ENCODE results near the gene RCOR3. TPM values are rescaled to one million over a fixed set of nuclear protein-coding genes. Genes with fewer than 3 reads are reported as not detected.
"Not testable (repeated sequence)": the region's sequence is repeated elsewhere in the genome, so short reads cannot be mapped to it uniquely, and the experiment has no call there.

Gene RCOR3
- total RNA-seq, 4 donors from 2014 or later, result 78.1 to 110 (median 102) TPM

- TF ChIP-seq, protein P1, sequence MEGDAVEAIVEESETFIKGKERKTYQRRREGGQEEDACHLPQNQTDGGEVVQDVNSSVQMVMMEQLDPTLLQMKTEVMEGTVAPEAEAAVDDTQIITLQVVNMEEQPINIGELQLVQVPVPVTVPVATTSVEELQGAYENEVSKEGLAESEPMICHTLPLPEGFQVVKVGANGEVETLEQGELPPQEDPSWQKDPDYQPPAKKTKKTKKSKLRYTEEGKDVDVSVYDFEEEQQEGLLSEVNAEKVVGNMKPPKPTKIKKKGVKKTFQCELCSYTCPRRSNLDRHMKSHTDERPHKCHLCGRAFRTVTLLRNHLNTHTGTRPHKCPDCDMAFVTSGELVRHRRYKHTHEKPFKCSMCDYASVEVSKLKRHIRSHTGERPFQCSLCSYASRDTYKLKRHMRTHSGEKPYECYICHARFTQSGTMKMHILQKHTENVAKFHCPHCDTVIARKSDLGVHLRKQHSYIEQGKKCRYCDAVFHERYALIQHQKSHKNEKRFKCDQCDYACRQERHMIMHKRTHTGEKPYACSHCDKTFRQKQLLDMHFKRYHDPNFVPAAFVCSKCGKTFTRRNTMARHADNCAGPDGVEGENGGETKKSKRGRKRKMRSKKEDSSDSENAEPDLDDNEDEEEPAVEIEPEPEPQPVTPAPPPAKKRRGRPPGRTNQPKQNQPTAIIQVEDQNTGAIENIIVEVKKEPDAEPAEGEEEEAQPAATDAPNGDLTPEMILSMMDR (IDR thresholded peaks at IDR 0.05), result peak in 1 of 6 experiments; percentile 22
- TF ChIP-seq POLR2A (IDR thresholded peaks at IDR 0.05), result peak in 1 of 2 donors; percentile 75
- no peaks in the 10 kb centered on the region for H3K36me3 ChIP-seq
- H3K27me3 ChIP-seq, result no peaks in the 10 kb centered on the region
- H3K4me1 ChIP-seq, result peaks cover 16 to 19% of the 10 kb centered on the region in 2 donors
- H3K4me3 ChIP-seq (replicated peaks in 1 of 3), result peak overlapping the region; percentile 46 to 98 (median 84)
- intact Hi-C loops (cut with DNase I), result no loop called here
- 1% methylated on average over 33 to 54 of the region's 59 CpGs for WGBS, 2 donors
- peak overlapping the region; percentile 98 to 99 (median 99) for H3K27ac ChIP-seq
- no peaks in the 10 kb centered on the region for H3K9me3 ChIP-seq
- DNase-seq, result peak; percentile 87 to 89
Observed at GRCh38 chr1:211260141-211261107, 1.3 kb downstream of the RCOR3 start.

GRCh38 chr1:211261229-211261628 lies 2.1 kb downstream of the RCOR3 start:
- no peak for DNase-seq
- no peak for TF ChIP-seq POLR2A (IDR thresholded peaks at IDR 0.05)
- TF ChIP-seq, protein P1 (IDR thresholded peaks at IDR 0.05), result no peak
- Histone ChIP-seq H3K4me3 (replicated peaks in 1 of 3) (peak overlapping the region in 2 of 3 donors; percentile 84 to 98), H3K36me3 (no peaks in the 10 kb centered on the region), H3K27ac (peak overlapping the region; percentile 98 to 99 (median 99)), H3K27me3 (no peaks in the 10 kb centered on the region), H3K9me3 (no peaks in the 10 kb centered on the region), H3K4me1 (peaks cover 16 to 19% of the 10 kb centered on the region in 2 donors)
- WGBS, 2 donors, result 57 to 59% methylated on average over 2 of the region's 2 CpGs
- intact Hi-C loops (cut with DNase I), result no loop called here

- H3K27me3 ChIP-seq; DNase-seq; intact Hi-C loops (cut with DNase I); H3K9me3 ChIP-seq; H3K4me3 ChIP-seq (replicated peaks in 1 of 3); H3K4me1 ChIP-seq; H3K27ac ChIP-seq; H3K36me3 ChIP-seq: not testable (repeated sequence)
- WGBS, 2 donors, result 96 to 97% methylated on average over 2 of the region's 5 CpGs
Observed at GRCh38 chr1:211263022-211263421, 3.9 kb downstream of the RCOR3 start.

- Histone ChIP-seq H3K4me1 (no peaks in the 10 kb centered on the region), H3K9me3 (no peaks in the 10 kb centered on the region), H3K4me3 (replicated peaks in 1 of 3) (no peak overlapping the region), H3K27me3 (no peaks in the 10 kb centered on the region), H3K36me3 (peaks cover 4 to 12% of the 10 kb centered on the region in 2 donors), H3K27ac (no peak overlapping the region)
- WGBS, 2 donors, result 94 to 97% methylated on average over 7 of the region's 7 CpGs
- intact Hi-C loops (cut with DNase I), result no loop called here
- TF ChIP-seq POLR2A (IDR thresholded peaks at IDR 0.05), result no peak
- TF ChIP-seq, protein P1 (IDR thresholded peaks at IDR 0.05), result no peak
- no peak for DNase-seq
Observed at GRCh38 chr1:211267204-211267857, 8.2 kb downstream of the RCOR3 start.

DNA sequence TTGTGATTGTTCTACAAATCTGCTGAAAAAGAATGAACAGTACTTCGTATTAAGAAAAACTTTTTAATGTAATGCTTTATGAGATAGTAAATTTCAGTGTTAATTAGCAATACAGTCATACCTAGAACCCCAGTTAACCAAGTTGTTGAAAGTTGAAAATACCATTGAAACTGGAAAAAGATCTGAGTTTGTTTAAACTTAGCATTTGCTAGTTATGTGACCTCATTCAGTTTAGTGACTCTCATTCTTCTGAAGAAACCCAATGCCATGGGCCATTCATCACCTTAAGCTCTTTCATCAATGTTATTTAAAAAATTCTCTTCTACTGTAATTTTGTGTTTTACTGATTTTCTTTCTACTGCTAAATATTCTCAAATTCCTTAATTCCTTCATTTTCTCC lies 20.2 kb downstream of the RCOR3 start:
- Histone ChIP-seq H3K9me3 (no peaks in the 10 kb centered on the region), H3K36me3 (peaks cover 18 to 21% of the 10 kb centered on the region in 2 donors), H3K27me3 (no peaks in the 10 kb centered on the region), H3K4me1 (peaks cover 7 to 28% of the 10 kb centered on the region in 2 donors), H3K27ac (no peak overlapping the region), H3K4me3 (replicated peaks in 1 of 3) (no peak overlapping the region)
- 45 to 62% methylated on average over 1 of the region's 1 CpG for WGBS, 2 donors
- no peak for DNase-seq
- no peak for TF ChIP-seq POLR2A (IDR thresholded peaks at IDR 0.05)
- TF ChIP-seq, protein P1 (IDR thresholded peaks at IDR 0.05), result no peak
- intact Hi-C loops (cut with DNase I), result no loop called here
